ENCODE results near the gene LRRC25.

The LRRC25 gene

DNA sequence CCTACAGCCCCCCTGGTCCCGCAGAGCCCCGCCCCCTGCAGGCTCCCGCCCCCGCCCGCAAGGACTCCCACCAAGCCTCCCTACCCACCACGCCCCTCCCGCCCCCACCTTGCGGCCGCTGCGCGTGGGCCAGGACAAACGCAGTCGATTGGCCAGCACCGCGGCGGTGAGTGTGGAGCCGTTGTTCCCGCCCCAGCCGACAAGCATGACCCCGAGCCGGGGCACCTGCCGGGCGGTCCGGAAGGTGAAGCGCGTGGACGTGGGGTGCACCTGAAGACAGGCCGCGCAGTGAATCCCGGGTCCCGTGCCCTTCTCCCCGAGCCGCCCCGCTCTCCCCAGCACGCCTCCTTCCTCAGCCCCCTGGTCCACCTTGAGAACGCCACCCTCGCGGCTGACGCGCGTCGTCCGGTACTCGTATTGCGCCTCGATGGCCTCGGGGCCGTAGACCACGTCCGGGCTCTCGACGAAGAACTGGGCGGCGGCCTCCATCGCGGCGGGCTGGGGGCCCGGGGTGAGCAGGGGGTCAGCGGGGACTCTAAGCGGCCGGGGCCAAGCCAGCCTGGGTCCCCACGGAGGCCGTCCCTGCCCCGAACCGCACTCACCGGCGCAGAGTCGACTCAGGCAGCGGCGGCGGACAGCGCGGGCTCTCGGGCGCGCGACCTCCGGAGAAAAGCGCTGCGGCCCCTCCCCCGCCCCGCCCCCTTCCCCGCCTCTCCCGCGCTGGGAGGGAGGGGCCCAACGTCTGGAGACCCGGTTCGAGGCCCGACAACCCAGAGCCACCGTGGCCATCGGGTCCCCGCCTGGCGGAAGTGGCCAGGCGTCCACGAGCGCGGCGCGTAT lies 40.3 kb upstream of the LRRC25 start, which contains the start of gene ISYNA1 (continued):
- TF ChIP-seq, protein P1, sequence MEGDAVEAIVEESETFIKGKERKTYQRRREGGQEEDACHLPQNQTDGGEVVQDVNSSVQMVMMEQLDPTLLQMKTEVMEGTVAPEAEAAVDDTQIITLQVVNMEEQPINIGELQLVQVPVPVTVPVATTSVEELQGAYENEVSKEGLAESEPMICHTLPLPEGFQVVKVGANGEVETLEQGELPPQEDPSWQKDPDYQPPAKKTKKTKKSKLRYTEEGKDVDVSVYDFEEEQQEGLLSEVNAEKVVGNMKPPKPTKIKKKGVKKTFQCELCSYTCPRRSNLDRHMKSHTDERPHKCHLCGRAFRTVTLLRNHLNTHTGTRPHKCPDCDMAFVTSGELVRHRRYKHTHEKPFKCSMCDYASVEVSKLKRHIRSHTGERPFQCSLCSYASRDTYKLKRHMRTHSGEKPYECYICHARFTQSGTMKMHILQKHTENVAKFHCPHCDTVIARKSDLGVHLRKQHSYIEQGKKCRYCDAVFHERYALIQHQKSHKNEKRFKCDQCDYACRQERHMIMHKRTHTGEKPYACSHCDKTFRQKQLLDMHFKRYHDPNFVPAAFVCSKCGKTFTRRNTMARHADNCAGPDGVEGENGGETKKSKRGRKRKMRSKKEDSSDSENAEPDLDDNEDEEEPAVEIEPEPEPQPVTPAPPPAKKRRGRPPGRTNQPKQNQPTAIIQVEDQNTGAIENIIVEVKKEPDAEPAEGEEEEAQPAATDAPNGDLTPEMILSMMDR (tag by site-specific recombination; IDR thresholded peaks at IDR 0.05): no peak
- TF ChIP-seq ZNF510 (tag by site-specific recombination; IDR thresholded peaks at IDR 0.05; ENCODE audit: insufficient replicate concordance) (no peak), ZNF600 (tag by site-specific recombination; IDR thresholded peaks at IDR 0.05) (peak; percentile 79), ZNF335 (tag by site-specific recombination; conservative IDR thresholded peaks at IDR 0.05) (peak; percentile 34), ZNF211 (tag by site-specific recombination; IDR thresholded peaks at IDR 0.05; ENCODE audit: low read depth) (no peak), ZNF610 (tag by site-specific recombination; IDR thresholded peaks at IDR 0.05; ENCODE audit: borderline replicate concordance) (peak; percentile 24; the same call in 1 of the 2 replicates), ZNF549 (tag by site-specific recombination; IDR thresholded peaks at IDR 0.05) (no peak), ZSCAN30 (tag by site-specific recombination; IDR thresholded peaks at IDR 0.05) (no peak), OVOL3 (tag by site-specific recombination; IDR thresholded peaks at IDR 0.05) (no peak), ZNF776 (tag by site-specific recombination; IDR thresholded peaks at IDR 0.05; ENCODE audit: borderline replicate concordance) (no peak), ZNF768 (tag by site-specific recombination; IDR thresholded peaks at IDR 0.05) (no peak), ZNF23 (tag by site-specific recombination; IDR thresholded peaks at IDR 0.05; ENCODE audit: borderline replicate concordance) (no peak), GLIS2 (tag by site-specific recombination; IDR thresholded peaks at IDR 0.05) (no peak), ZNF707 (tag by site-specific recombination; IDR thresholded peaks at IDR 0.05) (no peak), ZNF2 (tag by site-specific recombination; IDR thresholded peaks at IDR 0.05) (peak; percentile 60; the same call in 1 of the 2 replicates), KLF9 (tag by site-specific recombination; IDR thresholded peaks at IDR 0.05; ENCODE audit: low read depth) (peak; percentile 64), ZNF239 (tag by site-specific recombination; IDR thresholded peaks at IDR 0.05) (no peak), ZNF248 (tag by site-specific recombination; IDR thresholded peaks at IDR 0.05) (no peak), ZNF266 (tag by site-specific recombination; IDR thresholded peaks at IDR 0.05; ENCODE audit: low read depth) (no peak), REPIN1 (tag by site-specific recombination; IDR thresholded peaks at IDR 0.05; ENCODE audit: low read depth) (no peak), ZBTB1 (tag by site-specific recombination; IDR thresholded peaks at IDR 0.05) (no peak), ZNF624 (tag by site-specific recombination; IDR thresholded peaks at IDR 0.05) (no peak), ZNF169 (tag by site-specific recombination; IDR thresholded peaks at IDR 0.05) (no peak), PRDM1 (tag by site-specific recombination; IDR thresholded peaks at IDR 0.05) (no peak), ZNF473 (tag by site-specific recombination; IDR thresholded peaks at IDR 0.05) (no peak)
- TF ChIP-seq, protein P2, sequence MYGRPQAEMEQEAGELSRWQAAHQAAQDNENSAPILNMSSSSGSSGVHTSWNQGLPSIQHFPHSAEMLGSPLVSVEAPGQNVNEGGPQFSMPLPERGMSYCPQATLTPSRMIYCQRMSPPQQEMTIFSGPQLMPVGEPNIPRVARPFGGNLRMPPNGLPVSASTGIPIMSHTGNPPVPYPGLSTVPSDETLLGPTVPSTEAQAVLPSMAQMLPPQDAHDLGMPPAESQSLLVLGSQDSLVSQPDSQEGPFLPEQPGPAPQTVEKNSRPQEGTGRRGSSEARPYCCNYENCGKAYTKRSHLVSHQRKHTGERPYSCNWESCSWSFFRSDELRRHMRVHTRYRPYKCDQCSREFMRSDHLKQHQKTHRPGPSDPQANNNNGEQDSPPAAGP (tag by site-specific recombination; IDR thresholded peaks at IDR 0.05): peak; percentile 46; the same call in 1 of the 2 replicates
- TF ChIP-seq, protein P3, sequence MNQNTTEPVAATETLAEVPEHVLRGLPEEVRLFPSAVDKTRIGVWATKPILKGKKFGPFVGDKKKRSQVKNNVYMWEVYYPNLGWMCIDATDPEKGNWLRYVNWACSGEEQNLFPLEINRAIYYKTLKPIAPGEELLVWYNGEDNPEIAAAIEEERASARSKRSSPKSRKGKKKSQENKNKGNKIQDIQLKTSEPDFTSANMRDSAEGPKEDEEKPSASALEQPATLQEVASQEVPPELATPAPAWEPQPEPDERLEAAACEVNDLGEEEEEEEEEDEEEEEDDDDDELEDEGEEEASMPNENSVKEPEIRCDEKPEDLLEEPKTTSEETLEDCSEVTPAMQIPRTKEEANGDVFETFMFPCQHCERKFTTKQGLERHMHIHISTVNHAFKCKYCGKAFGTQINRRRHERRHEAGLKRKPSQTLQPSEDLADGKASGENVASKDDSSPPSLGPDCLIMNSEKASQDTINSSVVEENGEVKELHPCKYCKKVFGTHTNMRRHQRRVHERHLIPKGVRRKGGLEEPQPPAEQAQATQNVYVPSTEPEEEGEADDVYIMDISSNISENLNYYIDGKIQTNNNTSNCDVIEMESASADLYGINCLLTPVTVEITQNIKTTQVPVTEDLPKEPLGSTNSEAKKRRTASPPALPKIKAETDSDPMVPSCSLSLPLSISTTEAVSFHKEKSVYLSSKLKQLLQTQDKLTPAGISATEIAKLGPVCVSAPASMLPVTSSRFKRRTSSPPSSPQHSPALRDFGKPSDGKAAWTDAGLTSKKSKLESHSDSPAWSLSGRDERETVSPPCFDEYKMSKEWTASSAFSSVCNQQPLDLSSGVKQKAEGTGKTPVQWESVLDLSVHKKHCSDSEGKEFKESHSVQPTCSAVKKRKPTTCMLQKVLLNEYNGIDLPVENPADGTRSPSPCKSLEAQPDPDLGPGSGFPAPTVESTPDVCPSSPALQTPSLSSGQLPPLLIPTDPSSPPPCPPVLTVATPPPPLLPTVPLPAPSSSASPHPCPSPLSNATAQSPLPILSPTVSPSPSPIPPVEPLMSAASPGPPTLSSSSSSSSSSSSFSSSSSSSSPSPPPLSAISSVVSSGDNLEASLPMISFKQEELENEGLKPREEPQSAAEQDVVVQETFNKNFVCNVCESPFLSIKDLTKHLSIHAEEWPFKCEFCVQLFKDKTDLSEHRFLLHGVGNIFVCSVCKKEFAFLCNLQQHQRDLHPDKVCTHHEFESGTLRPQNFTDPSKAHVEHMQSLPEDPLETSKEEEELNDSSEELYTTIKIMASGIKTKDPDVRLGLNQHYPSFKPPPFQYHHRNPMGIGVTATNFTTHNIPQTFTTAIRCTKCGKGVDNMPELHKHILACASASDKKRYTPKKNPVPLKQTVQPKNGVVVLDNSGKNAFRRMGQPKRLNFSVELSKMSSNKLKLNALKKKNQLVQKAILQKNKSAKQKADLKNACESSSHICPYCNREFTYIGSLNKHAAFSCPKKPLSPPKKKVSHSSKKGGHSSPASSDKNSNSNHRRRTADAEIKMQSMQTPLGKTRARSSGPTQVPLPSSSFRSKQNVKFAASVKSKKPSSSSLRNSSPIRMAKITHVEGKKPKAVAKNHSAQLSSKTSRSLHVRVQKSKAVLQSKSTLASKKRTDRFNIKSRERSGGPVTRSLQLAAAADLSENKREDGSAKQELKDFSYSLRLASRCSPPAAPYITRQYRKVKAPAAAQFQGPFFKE (tag by site-specific recombination; IDR thresholded peaks at IDR 0.05; ENCODE audit: borderline replicate concordance): no peak
- TF ChIP-seq, protein P4, sequence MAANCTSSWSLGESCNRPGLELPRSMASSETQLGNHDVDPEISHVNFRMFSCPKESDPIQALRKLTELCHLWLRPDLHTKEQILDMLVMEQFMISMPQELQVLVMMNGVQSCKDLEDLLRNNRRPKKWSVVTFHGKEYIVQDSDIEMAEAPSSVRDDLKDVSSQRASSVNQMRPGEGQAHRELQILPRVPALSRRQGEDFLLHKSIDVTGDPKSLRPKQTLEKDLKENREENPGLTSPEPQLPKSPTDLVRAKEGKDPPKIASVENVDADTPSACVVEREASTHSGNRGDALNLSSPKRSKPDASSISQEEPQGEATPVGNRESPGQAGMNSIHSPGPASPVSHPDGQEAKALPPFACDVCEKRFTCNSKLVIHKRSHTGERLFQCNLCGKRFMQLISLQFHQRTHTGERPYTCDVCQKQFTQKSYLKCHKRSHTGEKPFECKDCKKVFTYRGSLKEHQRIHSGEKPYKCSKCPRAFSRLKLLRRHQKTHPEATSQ (tag by site-specific recombination; IDR thresholded peaks at IDR 0.05): no peak

Data from HEK293 (cell line).